DMS153 treated with DMSO at 0.1 percent for 48 hours (cell line): ENCODE results near the gene TRIM15.
"Not testable (repeated sequence)": the region's sequence is repeated elsewhere in the genome, so short reads cannot be mapped to it uniquely, and the experiment has no call there.

Experiments used
- DNase-seq: peaks from one replicate; lab custom pipeline; 2025; ENCODE audit not compliant: unreplicated experiment; lab: John Stamatoyannopoulos, UW

The TRIM15 gene

GRCh38 chr6:30162265-30163089 is 869 bp upstream of the TRIM15 start:
- DNase-seq: no peak

GRCh38 chr6:30163918-30164654 is 740 bp downstream of the TRIM15 start:
- DNase-seq: no peak

DNA sequence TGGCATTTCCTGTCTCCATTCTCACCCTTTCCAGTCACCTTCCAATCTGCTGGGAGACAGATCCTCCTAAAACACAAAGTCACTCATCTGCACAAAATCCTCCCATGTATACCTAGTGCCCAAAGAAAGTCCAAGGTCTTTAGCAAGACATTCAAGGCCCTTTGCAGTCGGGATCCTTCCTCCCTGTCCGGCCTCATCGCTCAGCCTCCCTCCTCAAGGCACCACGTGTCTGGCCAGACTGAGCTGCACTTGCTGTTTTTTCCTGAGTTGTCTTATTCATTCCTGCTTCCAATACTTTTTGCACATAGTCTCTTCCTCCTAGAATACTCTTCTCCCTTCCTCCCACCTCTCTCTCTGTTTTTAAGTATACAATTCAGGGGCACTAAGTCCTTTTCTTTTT is 1.4 kb downstream of the TRIM15 start:
- DNase-seq: no peak

DNA sequence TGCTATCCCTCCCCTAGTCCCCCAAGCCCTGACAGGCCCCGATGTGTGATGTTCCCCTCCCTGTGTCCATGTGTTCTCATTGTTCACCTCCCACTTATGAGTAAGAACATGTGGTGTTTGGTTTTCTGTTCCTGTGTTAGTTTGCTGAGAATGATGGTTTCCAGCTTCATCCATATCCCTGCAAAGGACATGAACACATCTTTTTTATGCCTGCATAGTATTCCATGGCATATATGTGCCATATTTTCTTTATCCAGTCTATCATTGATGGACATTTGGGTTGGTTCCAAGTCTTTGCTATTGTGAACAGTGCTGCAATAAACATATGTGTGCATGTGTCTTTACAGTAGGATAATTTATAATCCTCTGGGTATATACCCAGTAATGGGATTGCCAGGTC is 1.9 kb downstream of the TRIM15 start:
- DNase-seq: not testable (repeated sequence)

- DNase-seq: no peak
Observed at GRCh38 chr6:30167101-30167500, 3.8 kb downstream of the TRIM15 start.

DNA sequence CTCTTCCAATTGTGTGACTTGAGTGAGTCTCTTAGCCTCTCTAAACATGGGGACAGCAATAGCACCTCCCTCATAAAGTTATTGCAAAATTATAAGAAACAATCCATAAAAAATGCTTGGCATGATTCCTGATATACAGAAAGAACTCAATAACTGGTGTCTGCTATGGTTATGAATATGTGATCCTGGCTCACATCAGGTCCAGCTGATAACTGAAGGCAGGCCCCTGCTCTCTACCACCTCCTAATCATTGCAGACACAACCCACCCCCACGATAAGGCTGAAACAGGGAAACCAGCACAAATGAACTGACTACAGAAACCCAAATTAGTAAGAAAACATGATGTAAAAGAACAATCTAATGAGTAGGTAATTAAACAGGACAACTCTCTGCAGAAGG is 5.4 kb downstream of the TRIM15 start:
- no peak for DNase-seq

DNA sequence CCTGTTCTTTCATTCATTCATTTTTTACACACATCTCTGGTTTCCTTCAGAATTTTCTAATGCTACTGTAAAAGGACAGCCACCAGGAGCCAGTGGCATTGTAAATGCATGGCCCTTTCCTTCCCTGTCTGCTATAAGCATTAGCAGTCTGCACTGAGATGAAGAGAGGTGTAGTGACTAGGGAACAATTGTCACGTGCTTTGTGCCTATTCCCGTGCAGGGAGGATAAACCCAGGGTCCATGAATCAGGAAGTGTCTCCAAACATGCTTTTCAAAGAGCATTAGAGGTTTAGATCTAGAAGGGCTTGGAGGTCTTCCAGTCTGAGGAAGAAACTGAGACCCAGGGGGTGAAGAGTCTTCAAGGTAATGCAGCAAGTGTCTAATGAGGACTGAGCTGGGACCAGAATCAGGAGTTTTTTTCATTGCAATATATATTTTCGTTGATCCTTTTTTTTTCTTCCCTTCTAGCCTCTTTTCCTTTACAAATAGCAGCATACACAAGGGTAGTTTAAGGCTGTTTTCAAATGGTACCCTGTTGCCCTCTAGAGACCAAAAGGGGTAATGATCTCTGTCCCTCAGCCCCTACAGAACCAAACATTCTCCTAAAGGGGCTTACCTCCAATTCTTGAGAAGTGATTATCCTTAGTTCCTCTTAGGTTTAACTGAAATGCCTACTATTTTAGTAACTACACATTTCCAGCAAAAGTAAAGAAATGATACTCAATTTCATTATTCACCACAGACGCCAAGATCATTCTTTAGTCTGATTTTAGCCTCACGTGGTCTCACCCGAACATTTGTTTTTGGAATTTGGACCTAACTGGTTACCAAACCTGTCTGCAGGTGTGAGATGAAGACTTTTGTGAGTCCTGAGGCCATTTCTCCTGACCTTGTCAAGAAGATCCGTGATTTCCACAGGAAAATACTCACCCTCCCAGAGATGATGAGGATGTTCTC is 6.6 kb downstream of the TRIM15 start:
- DNase-seq: peak; percentile 22

- DNase-seq: no peak
Observed at GRCh38 chr6:30171677-30172471, 8.5 kb downstream of the TRIM15 start.

- no peak for DNase-seq
Observed at GRCh38 chr6:30172681-30173080, 9.3 kb downstream of the TRIM15 start.

DNA sequence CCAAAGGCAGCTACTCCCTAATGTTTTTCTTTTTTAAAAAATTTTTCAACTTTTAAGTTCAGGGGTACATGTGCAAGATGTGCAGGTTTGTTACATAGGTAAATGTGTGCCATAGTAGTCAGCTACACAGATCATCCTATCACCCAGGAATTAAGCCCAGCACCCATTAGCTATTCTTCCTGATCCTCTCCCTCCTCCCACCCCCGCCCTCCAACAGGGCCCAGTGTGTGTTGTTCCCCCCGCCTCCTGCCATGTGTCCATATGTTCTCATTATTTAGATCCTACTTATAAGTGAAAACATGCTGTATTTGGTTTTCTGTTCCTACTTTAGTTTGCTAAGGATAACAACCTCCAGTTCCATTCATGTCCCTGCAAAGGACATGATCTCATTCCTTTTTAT is 12.4 kb downstream of the TRIM15 start:
- no peak for DNase-seq

DNA sequence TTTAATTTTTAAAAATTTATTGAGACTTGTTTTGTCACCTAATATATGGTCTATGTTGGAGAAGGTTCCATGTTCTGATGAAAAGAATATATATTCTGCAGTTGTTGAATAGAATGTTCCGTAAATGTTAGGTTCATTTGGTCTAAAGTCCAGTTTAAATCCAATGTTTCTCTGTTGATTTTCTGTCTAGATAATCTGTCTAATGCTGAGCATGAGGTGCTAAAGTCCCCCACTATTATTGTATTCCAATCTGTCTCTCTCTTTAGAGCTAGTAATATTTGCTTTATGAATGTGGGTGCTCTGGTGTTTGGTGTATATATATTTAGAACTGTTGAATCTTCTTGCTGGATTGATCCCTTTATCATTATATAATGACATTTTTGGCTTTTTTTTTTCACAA is 15.5 kb downstream of the TRIM15 start:
- no peak for DNase-seq

- no peak for DNase-seq
Observed at GRCh38 chr6:30180145-30180544, 16.8 kb downstream of the TRIM15 start.

GRCh38 chr6:30184417-30185031 is 21.2 kb downstream of the TRIM15 start:
- no peak for DNase-seq

DNA sequence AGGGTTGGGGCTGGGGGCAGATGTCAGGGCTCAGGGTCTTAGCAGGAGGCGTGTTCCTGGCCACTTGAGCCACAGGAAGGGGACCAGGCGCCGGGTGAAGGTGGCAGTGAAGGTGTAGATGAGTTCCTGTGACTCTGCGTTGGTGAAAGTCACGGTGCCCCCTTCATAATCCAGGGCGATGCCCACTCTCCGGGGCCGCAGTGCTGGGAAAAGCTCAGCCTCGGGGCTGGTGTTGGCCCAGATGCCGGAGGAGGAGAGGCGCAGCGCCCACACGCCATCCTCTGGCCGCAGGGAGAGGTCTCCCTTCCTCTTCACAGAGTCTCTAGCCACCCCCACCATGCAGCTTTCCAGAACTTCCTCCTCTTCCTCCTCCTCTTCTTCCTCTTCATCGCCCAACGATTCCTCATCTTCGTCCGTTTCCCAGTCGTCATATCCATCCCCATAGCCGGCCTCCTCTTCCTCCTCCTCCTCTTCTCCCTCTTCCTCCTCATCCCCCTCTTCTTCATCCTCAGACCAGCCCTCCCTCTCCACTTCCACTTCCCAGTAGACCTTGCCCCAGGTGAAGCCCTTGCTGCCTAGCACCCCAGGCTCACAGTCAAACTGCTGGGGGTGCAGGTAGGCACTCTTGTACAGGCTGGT is 22.6 kb downstream of the TRIM15 start:
- DNase-seq: no peak

GRCh38 chr6:30188541-30188940 is 25.2 kb downstream of the TRIM15 start:
- DNase-seq: no peak

DNA sequence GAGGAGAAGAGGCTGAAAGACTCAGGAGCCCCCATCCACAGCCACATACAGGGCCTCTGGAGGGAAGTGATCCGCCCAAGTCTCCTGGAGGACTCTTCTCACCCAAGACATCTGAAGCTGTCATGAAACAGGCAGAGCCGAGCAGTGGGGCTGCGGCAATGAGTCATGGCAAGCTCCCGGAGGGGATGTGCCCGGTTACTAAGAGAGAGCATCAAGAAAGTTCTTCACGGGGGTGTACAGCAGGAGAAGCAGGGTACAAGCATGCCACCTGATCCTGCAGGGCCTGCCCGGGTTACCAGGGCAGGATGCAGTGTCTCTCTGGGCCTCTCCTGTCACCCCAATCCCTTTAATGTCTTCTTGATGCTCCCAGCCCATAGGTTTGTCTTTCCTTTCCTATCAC is 28.7 kb downstream of the TRIM15 start:
- DNase-seq: no peak

- no peak for DNase-seq
Observed at GRCh38 chr6:30194797-30195690, 31.7 kb downstream of the TRIM15 start.

GRCh38 chr6:30195951-30196350 is 32.6 kb downstream of the TRIM15 start:
- no peak for DNase-seq

DNA sequence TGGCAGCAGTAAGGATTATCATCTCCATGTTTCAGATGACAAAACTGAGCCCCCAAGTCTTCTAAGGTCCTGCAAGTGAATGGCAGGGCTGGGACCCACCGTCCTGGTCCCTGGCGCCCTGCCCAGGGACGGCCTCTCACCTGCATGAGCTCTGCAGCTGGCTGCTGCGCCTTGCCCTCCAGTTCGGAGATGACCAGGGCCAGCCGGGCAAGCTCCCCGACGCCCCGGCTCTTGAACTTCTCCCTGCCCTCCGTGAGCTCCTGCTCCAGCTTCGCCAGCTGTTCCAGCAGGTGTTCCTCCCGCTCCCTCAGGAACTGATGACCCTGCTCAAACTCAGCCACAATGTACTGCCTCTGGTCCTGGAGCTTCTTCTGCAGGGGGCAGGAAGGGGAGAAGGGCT is 33.0 kb downstream of the TRIM15 start:
- DNase-seq: no peak
